HG03280 (cell line): Measurements from ENCODE around the gene HDAC6.

Experiments
- ATAC-seq: cut with Tn5 transposase; IDR thresholded peaks from one replicate; pipeline ENCODE4 v1.9.1; 2021; ENCODE audit warnings: mild to moderate bottlenecking, moderate library complexity; ENCODE audit not compliant: unreplicated experiment

Gene HDAC6

DNA sequence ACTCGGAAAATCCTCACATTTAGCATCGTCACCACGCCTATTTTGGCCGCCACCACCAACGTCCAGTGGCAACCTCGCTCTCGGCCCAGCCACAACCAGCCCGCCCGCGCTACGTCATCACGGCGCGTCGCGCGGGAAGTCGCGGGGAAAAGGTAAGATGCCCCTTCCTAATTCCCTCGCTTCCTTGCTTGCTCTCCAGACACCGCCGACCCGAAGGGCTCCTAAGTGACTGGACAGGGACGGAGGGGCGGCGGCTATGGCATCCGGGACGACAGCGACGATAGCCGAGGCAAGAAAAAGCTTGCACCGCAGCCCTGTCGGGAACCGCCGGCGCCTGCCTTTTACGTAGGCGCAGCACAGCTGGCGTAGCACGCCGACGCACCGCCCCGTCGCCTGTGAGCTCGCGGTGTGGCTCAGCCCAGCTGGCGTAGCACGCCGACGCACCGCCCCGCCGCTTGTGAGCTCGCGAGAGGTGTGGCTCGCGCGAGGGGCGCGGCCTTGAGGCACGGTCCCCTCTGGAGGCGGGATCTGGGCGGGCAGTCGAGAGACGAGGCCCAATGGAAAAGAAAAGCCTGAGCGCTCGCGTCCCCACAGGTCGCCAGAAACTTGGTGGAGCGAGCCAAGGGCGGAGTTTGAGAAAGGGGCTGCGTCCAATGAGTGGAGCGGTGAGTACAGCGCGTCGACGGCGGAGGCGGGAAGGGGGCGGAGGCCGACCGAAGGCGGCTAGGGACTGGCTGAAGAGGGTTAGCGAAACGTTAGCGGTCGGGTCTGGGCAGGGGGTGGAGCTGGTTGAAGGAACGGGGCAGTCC is at the start of gene HDAC6:
Gene HDAC6, plus strand, starts transcription at position 788 of the 809 bp plus-strand sequence. CDS start 626 bp downstream, outside the sequence.
- ATAC-seq, result peak; percentile 86

DNA sequence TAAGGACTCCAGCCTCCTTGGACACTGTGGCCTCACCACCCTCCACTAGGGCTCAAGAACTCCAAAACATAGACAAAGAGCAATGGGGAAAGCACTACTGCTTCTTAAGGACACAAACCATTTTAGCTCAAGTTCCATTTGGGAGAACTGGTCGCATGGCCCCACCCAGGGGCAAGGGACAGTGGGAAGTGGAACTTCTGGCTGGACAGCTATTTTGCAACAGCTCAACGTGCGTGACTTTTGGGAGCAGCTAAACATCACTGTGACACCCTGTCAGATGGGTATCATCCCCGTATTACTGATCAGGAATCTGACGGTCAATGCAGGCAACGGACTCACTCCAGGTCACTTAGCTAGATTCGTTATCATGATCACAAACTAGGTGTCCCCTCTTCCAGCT is 49.4 kb upstream of the HDAC6 start:
- no peak for ATAC-seq

DNA sequence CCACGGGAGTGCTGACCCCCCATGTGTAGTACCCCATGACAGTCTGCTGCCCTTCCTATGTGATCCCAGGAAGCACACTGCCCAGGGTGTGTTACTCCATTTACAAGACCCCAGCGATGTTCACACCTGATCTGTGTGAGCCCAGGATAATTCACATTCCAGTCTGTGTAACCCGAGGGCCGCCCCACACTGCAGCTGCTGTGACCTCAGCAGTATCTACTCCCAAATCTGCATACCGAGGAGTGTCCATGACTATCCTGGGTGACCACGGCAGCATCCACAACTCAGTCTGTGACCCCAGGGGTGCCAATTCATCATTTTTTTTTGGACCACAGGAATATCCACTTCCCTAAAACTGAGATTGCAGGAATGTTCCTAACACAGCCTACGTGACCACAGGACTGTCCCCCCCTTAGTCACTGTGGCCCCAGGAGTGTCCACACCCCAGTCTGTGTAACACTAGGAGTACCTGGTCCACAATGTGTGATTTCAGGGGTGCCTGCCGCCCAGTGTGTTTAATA is 48.1 kb upstream of the HDAC6 start:
- ATAC-seq, result no peak

DNA sequence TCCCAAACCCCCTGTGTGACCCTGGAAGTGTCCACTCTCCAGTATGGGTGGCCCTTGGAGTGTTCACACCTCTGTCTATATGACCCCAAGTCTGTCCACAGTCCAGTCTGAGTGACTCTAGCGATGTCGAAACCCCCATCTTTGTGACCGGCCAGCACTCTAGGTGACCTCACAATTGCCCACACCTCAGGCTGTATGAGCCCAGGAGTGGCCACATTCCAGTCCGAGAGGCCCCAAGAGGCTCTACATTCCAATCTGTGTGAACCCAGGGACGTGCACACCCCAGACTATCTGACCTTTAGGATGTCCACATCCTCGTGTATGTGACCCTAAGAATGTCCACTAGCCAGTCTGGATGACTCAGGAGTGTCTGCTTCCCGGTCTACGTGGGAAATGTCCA is 47.6 kb upstream of the HDAC6 start:
- ATAC-seq, result no peak

DNA sequence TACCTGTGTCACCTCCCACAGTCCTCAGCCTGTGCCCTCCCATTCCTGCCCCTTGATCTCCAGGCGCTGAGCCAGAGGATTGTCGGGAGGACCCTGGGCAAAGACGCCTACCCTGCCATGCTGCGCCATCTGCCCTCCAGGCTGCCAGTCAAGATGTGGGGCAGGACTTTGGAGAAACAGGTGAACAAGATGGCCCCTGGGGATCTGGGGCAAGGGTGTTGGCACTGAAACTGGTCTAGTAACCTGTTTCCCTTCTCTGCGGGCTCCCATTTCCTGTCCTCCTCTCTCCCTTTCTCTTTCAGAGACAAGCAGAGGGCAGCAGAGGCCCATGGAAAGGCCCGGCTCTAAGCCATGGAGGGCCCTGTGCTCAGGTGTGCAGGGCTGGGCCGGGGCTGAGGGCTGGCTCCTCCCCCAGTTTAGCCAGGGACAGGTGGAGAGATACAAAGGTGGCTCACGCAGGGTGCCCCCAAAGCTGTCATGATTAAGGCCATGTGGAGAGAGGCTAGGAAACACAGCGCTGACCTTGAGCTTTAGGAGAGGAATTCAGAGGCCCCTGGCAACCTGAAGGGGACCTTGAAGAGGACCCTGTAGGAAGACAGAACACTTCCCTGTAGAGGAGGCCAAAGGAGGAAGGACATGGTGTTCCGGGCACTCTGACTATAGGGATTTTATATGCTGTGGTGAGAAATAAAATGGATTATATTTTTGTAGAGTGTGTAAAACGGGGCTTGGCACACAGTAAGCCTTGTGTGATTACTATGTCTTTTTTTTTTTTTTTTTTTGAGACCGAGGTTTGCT is 40.0 kb upstream of the HDAC6 start, which contains the start of gene GLOD5:
Gene GLOD5, plus strand, starts transcription at position 74 of the 798 bp plus-strand sequence. Its CDS starts 44 bp downstream, at position 118.
- no peak for ATAC-seq

DNA sequence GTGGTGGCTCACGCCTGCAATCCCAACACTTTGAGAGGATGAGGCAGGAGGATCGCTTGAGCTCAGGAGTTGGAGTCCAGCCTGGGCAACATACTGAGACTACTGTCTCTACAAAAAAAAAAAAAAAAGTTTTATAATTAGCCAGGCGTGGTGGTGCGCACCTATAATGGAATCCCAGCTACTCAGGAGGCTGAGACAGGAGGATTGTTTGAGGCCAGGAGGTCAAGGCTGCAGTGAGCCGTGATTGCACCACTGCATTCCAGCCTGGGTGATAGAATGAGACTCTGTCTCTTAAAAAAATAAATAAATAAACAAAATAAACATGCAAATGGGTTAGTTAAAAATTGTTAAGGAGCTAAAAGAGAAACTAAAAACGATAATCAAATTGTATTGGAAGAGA is 32.6 kb upstream of the HDAC6 start:
- ATAC-seq, result no peak

DNA sequence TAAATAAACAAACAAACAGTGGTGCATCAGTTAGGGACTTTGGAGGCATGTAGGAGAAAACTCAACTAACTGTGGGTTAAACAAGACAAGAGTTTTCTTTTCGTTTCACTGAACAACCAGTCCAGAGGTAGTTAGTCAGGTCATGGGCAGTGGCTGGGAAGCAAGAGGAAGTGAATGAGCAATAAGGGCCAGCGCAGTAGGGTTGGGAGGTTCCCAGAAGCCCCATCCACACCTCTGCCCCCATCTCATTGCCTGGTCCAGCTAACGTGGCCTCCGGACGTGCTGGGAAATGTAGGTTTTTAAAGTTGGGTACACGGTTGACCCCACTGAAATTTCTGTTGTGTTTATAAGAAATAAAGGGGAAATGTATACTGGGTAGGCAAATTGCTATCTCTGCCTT is 31.6 kb upstream of the HDAC6 start:
- ATAC-seq, result no peak

DNA sequence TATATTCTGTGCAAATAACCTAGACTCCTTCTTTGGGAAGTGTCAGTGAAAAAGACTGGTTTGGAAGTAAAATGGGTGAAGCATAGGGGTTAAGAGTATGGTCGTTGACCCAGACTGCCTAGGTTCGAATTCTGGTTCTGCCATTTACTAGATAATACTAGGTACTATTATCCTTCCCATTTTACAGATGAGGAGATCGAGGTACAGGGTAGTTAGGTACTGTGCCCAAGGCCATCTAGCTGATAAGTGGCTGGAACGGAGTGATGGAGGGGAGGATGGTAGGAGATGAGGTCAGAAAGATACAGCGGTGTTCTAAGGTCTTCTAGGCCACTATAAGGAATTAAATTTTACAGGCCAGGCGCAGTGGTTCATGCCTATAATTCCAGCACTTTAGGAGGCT is 29.3 kb upstream of the HDAC6 start:
- no peak for ATAC-seq

DNA sequence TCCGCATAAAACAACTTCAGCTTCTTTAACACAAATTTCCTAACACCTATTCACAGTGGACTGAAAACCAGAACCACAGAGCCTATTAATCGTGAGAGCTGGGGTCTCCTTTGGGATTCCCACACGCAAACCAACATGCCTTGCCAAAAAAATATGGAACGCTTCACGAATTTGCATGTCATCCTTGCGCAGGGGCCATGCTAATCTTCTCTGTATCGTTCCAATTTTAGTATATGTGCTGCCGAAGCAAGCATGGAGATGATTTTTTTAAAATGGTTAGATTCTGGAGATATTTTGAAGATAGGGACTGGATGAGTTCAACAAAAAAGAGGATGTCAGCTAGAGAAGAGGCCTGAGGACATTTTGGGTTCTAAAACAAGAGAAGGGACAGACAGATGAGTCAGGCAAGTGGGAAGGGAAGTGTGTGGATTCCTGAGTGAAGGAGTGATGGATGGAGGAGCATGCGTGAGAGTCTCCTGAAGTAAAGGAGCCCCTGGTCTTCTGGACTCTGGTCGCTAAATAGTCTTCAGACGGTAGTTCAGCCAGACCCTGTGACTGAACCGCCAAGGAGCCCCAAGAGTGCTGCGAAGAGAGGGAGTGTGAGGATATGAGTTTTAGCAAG is 24.9 kb upstream of the HDAC6 start:
- no peak for ATAC-seq

DNA sequence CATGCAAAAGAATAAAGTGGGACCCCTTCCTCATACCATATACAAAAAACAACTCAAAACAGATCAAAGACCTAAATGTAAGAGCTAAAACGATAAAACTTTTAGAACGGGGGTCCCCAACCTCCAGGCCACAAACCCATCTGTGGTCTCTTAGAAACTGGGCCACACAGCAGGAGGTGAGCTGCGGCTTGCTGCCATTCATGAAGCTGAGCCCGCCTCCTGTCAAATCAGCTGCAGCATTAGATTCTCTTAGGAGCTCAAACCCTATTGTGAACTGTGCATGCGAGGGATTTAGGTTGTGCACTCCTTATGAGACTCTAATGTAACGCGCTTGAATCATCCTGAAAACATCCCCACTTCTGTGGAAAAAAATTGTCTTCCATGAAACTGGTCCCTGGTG is 22.5 kb upstream of the HDAC6 start:
- no peak for ATAC-seq

DNA sequence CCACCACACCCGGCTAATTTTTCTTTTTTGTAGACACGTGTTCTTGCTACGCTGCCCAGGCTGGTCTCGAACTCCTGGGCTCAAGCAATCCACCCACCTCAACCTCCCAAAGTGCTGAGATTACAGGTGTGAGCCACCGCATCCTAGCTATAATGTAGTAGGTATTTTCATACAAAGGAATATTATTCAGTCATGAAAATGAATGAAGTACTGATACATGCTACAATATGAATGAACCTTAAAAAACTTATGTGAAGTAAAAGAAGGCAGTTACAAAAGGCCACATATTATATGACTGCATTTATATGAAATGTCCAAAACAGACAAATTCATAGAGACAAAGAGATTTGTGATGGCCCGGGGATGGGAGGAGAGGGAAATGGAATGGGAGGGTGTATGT is 20.2 kb upstream of the HDAC6 start:
- ATAC-seq, result no peak

DNA sequence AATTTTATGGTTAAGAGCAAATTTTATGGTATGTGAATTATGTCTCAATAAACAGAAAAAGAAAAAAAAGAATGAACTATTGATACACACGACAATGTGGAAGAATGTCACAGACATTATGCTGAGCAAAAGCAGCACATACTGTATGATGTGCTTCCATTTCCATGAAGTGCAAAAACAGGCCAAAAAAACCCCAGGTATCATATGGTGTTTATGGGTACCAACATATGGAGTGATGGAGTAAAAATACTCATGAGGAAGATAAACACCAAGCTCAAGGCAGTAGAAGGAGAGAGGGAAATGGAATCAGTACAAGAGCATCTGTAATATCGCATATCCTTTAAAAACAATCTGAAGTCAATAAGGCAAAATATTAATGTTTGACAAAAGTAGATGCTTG is 19.7 kb upstream of the HDAC6 start:
- ATAC-seq, result no peak

DNA sequence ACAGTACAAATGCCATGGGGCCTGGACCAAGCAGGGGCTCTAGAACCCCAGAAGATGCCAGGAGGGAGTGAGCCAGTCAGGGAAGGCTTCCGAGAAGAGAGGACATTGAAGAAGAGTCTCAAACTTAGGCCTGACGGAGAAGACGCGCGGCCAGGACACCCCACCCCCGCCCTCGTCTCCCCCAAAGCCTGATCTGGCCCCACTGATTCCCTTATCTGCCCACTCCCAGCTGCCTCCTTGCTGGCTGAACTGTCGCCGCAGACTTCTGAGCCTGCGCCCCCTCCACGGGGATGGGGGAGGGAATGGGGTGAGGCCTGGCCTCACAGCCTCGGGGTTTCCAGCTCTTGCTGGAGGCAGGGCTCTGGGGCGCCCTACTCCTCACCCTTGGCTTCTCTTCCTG is 19.1 kb upstream of the HDAC6 start:
- ATAC-seq, result no peak

DNA sequence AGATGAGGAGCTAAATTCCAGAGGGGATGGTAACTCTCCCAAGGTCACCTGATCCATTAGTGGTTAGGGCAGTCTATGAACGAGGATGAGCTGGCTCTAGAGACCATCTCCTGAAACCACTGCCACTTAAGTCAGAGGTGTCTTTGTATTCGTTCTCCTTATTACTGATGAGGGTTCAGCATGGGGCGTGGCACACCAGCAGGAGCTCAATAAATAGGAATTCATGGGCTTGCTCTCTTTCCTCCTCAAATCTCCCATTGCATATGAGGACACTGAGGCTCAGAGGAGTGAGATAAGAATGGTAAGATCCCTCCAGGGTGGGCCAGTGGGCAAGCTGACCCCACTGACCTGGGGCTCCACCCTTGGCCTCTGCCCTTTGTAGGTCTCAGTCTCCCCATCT is 17.1 kb upstream of the HDAC6 start:
- no peak for ATAC-seq

DNA sequence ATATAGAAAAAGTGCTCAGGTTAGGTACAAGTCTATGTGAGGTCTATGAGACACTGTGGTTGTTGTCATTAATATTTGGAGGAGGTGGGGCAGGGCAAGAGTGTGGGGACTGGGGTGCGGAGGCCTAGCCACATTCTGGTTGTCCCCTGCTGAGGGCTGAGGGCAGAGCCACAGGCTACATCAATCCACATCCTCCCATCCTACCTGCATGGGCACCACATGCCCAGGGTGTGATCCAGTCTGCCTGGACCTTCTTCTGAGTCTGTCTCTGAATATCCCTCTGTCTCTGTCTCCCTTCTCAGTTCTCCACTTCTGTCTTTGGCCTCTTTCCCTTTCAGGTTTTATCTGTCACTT is 16.7 kb upstream of the HDAC6 start:
- ATAC-seq, result no peak

DNA sequence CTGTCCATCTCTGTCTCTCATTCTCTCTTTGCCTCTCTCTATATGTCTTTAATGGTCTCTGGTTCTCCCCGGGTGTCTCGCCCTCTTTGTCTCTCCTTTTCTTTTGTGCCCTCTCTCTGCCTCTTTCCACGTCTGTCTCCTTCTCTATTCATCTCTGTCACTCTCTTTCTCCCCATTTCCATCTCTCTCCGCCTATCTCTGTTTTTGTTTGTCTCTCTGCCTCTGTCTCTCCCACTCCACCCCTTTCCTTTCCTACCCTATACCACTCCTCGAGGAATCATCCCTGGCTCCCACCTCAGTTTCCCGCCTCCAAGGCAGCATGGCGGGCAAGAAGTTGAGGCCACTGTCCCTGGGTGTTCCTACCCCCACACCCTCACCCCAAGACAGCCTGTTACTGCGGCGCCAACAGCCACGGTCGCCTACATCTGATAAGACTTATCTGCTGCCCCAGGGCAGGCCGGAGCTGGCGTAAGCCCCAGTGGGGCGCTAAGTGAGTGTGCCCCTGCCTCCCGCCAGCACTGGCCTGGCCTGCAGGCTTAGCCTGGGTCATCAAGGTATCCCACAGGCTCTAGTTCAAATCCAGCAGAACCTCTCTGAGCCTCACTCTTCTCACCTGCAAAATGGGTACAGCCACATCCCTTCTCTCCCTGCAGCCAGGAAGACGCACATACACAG is 16.2 kb upstream of the HDAC6 start:
- no peak for ATAC-seq

DNA sequence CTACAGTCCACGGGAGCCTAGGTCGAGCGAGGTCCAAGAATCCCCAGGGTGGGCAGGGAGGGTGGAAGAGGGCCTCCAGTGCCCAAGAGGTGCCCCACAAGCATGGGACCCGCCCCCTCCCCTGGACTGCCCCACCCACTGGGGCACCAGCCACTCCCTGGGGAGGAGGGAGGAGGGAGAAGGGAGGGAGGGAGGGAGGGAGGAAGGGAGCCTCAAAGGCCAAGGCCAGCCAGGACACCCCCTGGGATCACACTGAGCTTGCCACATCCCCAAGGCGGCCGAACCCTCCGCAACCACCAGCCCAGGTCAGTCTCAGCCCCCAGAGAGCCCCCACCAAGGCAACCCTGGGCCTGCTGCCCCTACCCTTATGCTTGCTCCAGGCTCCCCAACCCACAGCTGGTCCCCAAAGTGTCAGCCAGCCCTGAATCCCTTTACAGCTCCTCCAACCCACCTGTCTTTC is 15.5 kb upstream of the HDAC6 start, which contains the start of gene GATA1:
Gene GATA1, plus strand, starts transcription at position 250 of the 460 bp plus-strand sequence. CDS start 4,520 bp downstream, outside the sequence.
- no peak for ATAC-seq

DNA sequence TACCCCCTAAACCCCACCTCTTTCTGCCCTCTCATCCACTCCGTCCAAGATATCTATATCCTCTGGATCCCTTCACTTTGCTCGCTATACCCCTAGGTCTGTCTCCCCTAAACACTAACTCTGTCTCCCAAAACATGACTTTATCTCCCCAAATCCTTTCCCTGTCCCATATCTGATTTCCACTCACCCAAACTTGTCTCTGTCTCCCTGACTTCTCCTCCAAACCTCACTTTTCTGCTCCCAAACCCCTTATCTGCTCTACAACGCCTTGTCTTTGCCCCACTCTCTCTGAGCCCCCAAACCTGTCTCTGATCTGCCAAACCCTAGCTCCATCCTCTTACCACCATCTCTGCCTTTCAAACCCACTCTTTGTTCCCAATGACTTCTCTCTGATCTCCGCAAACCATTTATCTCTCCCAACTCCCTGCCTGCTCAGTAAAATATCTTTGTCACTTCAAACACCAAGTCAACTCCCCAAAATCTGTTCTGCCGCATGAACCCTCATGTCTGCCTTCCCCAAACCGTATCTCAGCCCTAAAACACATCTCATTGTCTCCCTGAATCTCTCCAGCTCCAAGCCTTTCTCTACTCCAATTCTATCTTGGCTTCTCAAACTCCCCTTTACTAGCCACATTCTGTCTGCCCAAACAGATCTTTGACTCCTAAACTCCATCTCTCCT is 14.9 kb upstream of the HDAC6 start:
- no peak for ATAC-seq

DNA sequence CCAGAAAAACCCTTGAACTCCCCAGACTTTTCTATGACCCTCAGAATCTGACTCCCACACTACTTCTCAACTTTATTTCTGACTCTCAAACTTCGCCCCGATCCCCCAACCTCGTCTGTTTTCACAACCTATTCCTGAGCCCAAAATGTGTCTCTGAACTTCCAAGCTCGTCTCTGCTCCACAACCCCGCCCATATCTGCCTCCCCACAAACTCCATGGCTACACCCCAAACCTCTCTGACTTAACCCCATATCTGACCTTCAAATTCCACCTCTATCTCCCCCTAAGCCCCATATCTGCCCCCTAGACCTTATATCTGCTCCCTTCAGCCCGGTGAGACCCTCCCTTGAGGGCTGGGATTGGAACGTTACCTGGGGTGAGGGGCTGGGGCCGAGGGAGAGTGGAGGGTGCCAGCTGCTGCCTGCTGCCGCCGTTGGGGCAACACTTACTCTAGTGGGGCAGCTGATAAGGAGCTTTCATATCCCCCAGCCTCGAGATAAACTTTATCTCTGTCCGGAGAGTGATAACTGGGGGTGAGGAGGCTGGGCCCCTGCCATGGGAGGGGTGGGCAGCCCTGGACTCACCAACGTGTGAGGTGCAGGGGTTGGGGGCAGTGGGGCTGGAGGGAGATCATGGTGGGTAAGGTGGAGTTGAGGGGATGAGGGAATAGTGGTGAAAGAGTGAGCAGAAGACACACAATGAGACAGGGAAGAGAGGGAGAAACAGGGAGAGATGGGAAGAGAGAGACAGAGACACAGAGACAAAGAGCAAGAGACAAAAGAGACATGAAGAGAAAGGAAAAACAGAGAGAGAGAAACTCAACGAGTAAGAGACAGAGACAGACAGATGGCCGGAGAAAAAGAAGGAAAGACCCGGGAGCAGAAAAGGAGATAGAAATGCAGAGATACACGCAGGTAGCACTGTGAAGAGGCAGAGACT is 14.1 kb upstream of the HDAC6 start:
- ATAC-seq, result no peak
